ENCODE results near the gene CCDC9B.
A peak's percentile ranks its signal among the peaks of the same experiment; 100 is the strongest.

The CCDC9B gene

DNA sequence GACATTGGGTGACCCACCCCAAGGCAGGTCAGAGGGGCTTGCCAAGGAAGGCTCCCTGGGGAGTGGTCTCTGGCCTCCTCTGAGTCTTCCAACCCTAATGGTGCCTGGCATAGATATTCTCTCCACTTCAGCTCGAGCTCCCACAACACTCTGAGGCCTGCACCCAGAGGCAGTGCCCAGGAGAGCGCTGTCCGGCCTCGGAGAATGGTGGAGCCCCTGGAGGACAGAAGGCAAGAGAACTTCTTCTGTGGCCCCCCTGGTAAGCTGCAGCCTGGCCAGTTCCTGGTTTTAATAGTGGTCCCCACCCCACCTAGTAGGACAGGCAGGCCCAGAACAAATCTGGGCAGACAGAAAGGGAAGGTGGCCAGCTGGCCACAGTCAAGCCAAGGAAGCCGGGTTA lies 24.3 kb upstream of the CCDC9B start:
- DNase-seq, result no peak

DNA sequence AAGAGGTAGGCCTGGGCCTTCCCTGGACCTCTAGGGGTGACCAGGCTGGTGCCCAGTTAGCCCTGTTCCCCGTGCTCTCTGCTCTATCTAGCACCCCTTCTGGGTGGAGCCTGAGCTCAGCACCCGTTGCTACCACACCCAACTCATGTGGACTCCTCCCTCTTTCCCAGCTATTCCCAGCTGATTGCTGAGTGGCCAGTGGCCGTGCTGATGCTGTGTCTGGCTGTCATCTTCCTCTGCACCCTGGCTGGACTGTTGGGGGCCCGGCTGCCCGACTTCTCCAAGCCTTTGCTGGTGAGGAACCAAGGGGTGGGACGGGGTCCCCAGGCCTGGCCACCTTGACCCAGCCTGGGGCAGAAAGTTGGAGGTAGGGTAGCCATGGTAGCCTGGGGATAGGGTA lies 23.5 kb upstream of the CCDC9B start:
- no peak for DNase-seq

DNA sequence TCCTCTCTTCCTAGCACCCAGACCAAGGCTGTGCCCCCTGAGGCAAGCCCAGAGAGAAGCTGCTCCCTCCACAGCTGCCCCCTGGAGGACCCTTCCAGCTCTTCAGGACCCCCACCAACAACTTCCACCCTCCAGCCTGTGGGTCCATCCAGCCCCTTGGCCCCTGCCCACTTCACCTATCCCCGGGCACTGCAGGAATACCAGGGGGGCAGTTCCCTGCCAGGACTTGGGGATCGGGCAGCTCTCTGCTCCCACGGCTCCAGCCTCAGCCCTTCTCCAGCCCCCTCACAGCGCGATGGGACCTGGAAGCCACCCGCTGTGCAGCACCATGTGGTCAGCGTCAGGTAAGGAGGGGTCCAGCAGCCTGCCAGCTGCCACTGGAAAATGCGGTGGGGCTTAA lies 22.9 kb upstream of the CCDC9B start:
- no peak for DNase-seq

GRCh38 chr15:40361640-40362039 lies 20.9 kb upstream of the CCDC9B start:
- DNase-seq, result no peak

DNA sequence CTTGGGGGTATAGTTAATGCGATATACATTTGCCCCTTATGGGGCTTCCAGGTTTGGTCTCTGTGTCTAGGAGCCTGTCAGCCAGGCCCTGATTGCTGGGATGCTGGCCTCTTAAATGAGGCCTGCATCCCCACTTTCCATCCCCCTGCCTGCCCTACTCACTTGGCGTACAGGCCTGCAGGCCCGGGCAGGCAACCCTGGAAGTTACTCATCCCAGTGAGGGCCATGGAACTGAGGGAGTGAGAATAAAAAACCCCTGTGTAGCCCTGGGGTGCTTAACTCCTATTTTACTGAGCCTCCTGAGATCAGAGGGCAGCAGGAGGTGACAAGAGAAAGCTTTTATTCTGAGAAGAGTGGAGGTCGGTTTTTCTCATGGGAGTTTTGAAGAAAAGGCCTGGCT lies 19.3 kb upstream of the CCDC9B start:
- no peak for DNase-seq

GRCh38 chr15:40358471-40359353 lies 18.0 kb upstream of the CCDC9B start:
- no peak for DNase-seq

DNA sequence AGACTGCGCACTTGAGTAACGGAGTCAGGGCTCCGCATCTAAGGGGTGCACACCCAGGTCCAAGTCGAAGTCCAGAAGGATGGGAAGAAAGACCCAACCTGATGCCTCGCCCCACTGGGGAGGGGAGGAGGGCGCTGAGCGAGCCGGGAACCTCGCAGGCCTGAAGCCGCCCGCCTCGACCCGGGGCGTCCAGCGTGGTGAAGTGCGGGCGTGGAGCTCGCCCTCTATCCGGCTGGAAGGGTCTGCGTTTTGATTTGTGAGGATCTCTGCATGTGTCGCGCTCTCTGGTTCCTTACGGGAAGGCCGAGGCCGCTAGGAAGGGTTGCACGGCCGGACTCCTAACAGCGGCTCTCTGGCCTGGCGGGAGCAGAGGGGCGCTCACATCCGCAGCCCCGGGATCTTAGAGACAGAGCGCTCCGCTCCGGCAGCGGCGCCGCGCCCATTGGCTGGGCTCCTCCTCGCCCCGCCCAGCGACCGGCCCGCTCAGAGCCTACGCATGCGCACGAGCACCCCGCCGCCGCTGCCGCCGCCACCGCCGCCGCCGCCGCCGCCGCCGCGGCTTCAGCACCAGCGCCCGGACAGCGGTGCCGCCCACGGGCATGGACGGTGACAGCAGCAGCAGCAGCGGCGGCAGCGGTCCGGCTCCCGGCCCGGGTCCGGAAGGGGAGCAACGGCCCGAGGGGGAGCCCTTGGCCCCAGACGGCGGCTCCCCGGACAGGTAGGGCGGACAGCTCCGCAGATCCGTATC lies 17.2 kb upstream of the CCDC9B start, which contains the start of gene DISP2:
DISP2 (plus strand) TSS at position 497 of the 748 bp plus-strand sequence; CDS start at position 600, 103 bp downstream.
- DNase-seq, result peak; percentile 83

DNA sequence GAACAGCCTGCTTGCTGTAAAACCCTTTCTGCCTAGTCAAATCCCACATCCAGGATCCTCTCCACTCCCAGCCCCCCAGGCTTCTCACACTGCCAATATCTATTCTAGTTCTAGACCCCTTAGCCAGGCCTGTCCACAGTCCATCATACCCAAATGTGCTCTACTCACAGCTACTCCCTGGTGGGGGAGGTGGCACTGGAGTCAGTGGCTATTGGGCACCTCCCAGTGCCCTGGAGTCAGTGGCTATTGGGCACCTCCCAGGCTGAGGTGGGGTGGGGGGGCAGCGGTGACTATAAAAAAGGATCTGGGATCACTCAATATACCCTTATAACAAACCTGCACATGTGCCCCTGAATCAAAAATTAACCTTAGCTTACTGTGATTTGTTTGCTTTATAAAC lies 16.5 kb upstream of the CCDC9B start:
- no peak for DNase-seq

- no peak for DNase-seq
Observed at GRCh38 chr15:40355976-40356585, 15.3 kb upstream of the CCDC9B start.

- DNase-seq, result no peak
Observed at GRCh38 chr15:40354408-40355171, 13.9 kb upstream of the CCDC9B start.

GRCh38 chr15:40353697-40354096 lies 13.0 kb upstream of the CCDC9B start:
- no peak for DNase-seq

DNA sequence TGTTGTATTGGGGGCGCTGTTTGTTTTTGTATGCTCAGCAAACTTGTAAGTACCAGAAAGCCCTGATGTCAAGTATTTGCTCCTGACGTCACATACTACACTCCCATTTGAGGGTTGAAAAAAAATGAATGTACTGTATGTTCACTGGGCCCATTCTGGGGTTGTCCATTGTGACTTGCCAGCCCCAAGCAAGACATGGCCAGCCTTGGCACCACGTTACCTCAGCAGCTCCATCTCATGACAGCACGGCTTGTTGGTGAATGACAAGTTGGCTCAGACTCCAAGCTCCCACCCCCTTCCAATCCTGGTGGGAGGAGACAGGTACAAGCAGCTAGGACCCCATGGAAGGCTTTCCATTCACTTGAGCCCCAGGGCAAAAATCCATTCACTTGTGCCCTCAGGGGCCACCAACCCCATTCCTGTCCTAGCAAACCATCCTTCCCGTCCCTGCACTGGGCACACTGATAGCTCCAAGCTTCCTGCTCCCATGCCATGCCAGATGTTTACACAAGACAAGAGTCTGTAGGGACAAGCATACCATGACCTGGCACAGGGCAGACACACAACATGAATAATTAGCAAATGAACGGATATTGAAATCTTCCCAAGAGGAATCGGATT lies 11.7 kb upstream of the CCDC9B start:
- DNase-seq, result no peak

DNA sequence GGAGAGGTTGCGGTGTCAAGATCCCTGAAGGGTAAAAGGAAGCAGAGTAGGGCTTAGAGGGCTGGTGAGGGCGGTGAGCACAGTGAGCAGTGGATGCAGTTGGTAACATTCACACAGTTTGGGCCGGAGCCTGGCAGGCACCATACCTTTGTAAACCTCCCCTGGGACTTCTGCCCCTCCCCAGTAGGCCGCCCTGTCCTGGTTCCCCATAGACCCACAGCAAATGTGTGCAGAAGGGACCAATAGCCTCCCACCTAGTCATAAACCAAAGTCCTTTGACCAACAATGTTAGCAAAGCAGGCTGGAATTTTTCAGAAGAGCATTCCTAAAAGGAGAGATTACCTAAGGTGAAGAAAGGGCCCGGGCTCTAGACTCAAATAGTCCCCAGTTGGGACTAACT lies 8.4 kb upstream of the CCDC9B start:
- DNase-seq, result no peak

- no peak for DNase-seq
Observed at GRCh38 chr15:40348474-40348870, 7.7 kb upstream of the CCDC9B start.

DNA sequence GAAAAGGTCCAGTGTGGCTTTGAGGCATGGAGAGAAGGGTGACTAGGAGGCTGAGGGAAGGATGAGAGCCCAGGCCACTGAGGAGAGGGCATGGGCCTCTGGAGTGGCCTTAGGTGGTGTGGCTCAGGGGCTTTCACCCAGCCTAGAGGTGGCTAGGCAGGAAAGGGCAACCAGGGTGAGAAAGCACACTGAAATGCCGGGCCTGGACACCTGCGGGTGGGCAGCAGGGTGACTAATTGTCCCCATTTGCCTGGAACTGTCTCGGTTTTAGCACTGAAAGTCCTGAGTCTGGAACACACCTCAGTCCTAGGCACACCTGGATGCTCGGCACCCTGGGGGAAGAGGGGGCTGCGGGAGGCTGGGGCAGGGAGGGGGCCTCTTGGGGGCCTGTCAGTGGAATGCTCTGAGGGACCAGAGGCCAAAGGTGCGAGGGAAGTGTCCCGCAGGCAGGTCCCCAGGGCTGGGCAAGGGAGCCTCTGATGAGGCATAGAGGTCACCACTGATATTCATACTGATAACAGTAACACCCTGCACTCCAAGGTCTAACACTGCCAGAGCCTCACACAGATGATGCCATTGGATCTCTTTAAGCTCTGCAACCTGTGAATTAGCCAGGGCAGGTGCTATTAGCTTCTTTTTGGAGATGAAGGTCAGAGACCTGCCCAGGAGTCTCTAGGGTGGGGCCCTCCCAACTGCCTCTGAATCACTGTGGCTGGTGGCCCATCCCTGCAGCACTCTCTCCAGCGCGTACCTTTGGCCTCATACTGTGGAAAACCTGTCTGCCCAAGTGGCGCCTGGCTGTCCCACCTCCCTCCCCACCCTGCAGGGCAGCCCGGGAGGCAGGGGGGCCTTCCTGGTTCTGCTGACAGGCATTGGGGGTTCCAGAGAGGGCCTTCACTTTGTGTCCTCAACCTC lies 7.1 kb upstream of the CCDC9B start:
- DNase-seq, result no peak

DNA sequence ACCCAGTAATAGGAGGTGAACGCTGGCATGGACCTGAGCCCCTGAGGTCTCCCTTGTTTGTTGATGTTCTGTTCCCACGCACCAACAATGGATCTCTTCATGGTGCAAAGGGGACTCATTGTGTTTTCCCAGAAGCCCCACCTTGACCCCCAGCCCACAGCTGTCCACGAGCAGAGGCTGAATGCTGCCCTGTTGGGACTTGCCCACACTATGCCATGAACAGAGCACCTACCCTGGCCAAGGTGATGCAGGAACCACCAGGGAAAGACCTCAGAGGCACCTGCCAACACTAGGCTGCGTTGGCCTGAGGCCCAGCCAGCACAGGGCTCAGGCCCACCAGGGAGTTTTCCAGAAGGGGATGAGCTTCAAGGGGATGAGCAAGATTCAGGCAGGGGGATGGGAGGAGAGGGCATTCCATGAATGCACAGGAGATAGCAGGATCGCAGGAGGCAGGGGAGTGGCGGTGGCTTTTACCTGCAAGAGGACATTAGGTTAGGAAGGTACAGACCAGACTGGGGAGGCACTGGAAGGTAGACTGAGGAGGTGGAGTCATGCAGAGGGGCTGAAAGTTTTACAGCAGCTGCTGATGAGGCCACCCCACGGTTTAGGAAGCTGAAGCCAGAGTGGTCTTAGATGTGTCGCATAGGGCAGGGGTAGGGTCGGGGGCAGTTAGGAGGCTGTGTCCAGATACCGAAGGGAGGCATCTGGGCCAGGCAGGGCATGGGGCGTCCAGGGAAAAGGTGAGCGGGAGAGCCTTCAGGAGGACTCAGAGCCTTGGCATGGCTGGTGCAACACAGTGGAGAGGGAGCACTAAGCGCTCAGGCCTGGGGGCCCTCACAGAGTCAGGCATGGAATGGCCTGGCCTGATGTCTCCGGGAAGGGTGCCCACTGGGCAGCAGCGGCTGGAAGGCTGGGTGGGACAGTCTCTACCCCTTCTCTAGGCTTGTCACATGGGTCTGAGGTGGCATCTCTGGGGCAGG lies 6.1 kb upstream of the CCDC9B start:
- no peak for DNase-seq

- no peak for DNase-seq
Observed at GRCh38 chr15:40345867-40346578, 5.3 kb upstream of the CCDC9B start.

DNA sequence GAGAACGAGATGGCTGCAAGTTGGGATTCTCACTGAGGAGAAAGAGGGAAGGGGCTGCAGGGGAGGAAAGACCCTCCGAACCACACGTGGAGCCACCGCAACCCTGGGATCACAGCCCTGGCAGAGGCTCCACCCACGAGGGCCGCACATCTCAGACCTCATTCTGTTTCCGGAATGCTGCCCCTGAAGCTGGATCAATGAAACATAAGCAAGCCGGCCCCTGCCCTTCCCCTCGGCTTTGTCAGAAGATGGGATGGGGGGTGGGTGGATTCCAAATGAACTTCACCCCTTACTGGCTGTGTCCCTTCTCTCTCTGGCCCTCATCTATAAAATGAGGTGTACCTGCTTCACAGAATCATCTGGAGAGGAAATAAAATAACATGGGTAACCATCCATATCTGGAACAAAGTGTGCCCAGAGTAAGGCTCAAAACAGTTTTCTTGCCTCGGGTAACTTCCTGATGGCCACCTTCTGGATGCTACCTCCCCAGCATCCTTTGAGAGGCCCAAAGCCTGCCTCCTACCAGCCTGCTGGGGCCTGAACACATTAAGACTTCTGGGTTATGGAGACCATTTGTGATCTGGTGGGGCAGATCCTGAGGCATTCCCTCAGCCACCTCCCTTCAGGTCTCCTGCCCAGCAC lies 4.6 kb upstream of the CCDC9B start:
- no peak for DNase-seq

GRCh38 chr15:40344631-40345120 lies 3.9 kb upstream of the CCDC9B start:
- DNase-seq, result no peak

Data from activated gamma-delta T cell (primary cell).